ENCODE data around the gene NOL3. TPM values are rescaled to one million over a fixed set of nuclear protein-coding genes. Genes with fewer than 3 reads are reported as not detected.

NOL3 gene
- total and polyA plus RNA-seq, 9 of the 15 experiments (the other 6 are each of a cell fraction or from before 2014, with no cell fraction given) = 0.45 to 14.0 (median 5.4) TPM

DNA sequence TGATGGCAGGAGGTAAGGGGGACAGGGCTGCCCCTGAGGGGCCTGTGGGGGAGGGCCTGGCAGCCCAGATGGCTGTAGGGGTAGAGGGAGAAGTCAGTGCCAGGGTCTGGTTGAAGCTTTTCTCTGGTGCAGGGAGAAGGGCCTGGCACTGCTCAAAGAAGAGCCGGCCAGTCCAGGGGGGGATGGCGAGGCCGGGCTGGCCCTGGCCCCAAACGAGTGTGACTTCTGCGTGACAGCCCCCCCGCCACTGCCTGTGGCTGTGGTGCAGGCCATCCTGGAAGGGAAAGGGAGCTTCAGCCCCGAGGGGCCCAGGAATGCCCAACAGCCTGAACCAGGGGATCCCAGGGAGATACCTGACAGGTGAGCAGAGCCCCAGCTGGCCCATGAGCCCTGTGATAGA lies 2.8 kb upstream of the NOL3 start:
- no peaks in the 10 kb centered on the region for H3K9me3 ChIP-seq (replicated peaks; ENCODE audit: control insufficient read depth, insufficient read depth, low read depth, low read length)
- H4K20me1 ChIP-seq (replicated peaks; ENCODE audit: control insufficient read depth, insufficient read depth, low read length) = no peaks in the 10 kb centered on the region
- in situ Hi-C loops (cut with MboI) = loop anchor here (25.0 kb wide), 1 partner anchor 205 kb away; the partner anchor contains the start of gene CES3
- BruUV-seq (replicated peaks) = no TSS peak
- H2AFZ ChIP-seq (ENCODE audit: low read depth, low read length) = no peak overlapping the region
- intact Hi-C loops (cut with micrococcal nuclease) = no loop called here
- no peak overlapping the region for H3K4me3 ChIP-seq
- peaks cover 11% of the 10 kb centered on the region; the same call in 2 of the 3 replicates for H3K36me3 ChIP-seq (ENCODE audit: control insufficient read depth, insufficient read depth, low read length)
- ChIA-PET CTCF (ENCODE audit: low intra/inter-chr PET ratio) (no interaction called here), POLR2A (no interaction called here)
- H3K27ac ChIP-seq (ENCODE audit: extremely low read depth, low read depth, low read length) = no peak overlapping the region
- DNase-seq (ENCODE audit: extremely low read depth in 1 of 4, low spot score in 3 of 4) = no peak
- no peak for ATAC-seq
- no peaks in the 10 kb centered on the region for H3K9me1 ChIP-seq (ENCODE audit: control insufficient read depth, insufficient read depth, low read length)
- H3K27me3 ChIP-seq (ENCODE audit: control insufficient read depth in 2 of 2, insufficient read depth in 2 of 2, low read length in 2 of 2) = no peaks in the 10 kb centered on the region
- no peaks in the 10 kb centered on the region; the same call in 2 of the 3 replicates for H3K79me2 ChIP-seq (ENCODE audit: control insufficient read depth, insufficient read depth, low read length)
- 0 out of 2 replicates have a peak, but pooled peaks have one; percentile 15 for TF ChIP-seq POLR2G (IDR thresholded peaks at IDR 0.05; ENCODE audit: low read depth, low read length)
- TF ChIP-seq, protein P1, sequence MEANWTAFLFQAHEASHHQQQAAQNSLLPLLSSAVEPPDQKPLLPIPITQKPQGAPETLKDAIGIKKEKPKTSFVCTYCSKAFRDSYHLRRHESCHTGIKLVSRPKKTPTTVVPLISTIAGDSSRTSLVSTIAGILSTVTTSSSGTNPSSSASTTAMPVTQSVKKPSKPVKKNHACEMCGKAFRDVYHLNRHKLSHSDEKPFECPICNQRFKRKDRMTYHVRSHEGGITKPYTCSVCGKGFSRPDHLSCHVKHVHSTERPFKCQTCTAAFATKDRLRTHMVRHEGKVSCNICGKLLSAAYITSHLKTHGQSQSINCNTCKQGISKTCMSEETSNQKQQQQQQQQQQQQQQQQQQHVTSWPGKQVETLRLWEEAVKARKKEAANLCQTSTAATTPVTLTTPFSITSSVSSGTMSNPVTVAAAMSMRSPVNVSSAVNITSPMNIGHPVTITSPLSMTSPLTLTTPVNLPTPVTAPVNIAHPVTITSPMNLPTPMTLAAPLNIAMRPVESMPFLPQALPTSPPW (CRISPR knock-in tag; IDR thresholded peaks at IDR 0.05) = no peak
- H3K9ac ChIP-seq (ENCODE audit: insufficient read depth in 1 of 2, low read depth in 2 of 2, low read length in 2 of 2) = 0 out of 4 replicates have a peak overlapping the region, but pooled peaks of 1 of the 2 experiments have one; percentile 14
- H3K4me1 ChIP-seq (replicated peaks in 1 of 2; ENCODE audit: control insufficient read depth in 2 of 2, insufficient read depth in 2 of 2, low read length in 2 of 2) = peaks cover 28 to 78% of the 10 kb centered on the region in 2 experiments
- no peak overlapping the region for H3K4me2 ChIP-seq (ENCODE audit: insufficient read depth, low read length)
- 77% methylated on average over 6 of the region's 7 CpGs for WGBS (ENCODE audit: insufficient coverage, low coverage, missing lambda C conversion rate)
- no peak for FAIRE-seq

DNA sequence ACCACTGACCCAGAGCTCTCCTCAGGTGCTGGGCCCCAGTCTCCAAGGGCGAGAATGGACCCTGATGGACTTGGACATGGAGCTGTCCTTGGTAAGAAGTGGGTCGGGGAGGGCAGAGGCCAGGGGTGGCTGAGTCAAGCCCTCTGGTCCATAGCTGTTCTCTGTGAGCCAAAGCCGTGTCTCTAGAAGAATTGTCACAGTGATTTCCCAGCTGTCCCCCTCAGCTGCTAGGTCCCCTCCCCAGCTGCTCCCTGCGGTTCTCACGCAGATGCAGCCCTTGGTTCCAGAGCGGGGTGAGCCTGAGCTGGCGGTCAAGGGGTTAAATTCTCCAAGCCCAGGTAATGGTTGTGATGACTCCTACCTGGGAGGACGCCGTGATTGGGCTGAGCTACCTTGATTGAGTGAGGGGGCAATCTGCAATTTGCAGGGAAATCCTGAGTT lies 1.3 kb upstream of the NOL3 start:
- POLR2A ChIA-PET = interaction anchor here (0.6 to 1.2 kb wide), 3 partner anchors 8 to 204 kb away, joined by 3 to 4 read pairs (median 3); no protein-coding TSS in a partner anchor
- Histone ChIP-seq H3K27ac (ENCODE audit: extremely low read depth, low read depth, low read length) (no peak overlapping the region), H3K79me2 (ENCODE audit: control insufficient read depth, insufficient read depth, low read length) (no peaks in the 10 kb centered on the region; the same call in 2 of the 3 replicates), H3K4me3 (no peak overlapping the region), H3K9ac (ENCODE audit: insufficient read depth in 1 of 2, low read depth in 2 of 2, low read length in 2 of 2) (peak overlapping the region in 1 of 2 experiments; percentile 79; a peak in 1 of 4 replicates), H3K4me2 (ENCODE audit: insufficient read depth, low read length) (peak overlapping the region; percentile 92; the same call in 1 of the 2 replicates), H3K36me3 (ENCODE audit: control insufficient read depth, insufficient read depth, low read length) (peaks cover 8% of the 10 kb centered on the region; the same call in 2 of the 3 replicates), H2AFZ (ENCODE audit: low read depth, low read length) (no peak overlapping the region), H3K9me1 (ENCODE audit: control insufficient read depth, insufficient read depth, low read length) (no peaks in the 10 kb centered on the region), H3K27me3 (ENCODE audit: control insufficient read depth in 2 of 2, insufficient read depth in 2 of 2, low read length in 2 of 2) (no peaks in the 10 kb centered on the region), H3K9me3 (replicated peaks; ENCODE audit: control insufficient read depth, insufficient read depth, low read depth, low read length) (no peaks in the 10 kb centered on the region), H4K20me1 (replicated peaks; ENCODE audit: control insufficient read depth, insufficient read depth, low read length) (no peaks in the 10 kb centered on the region), H3K4me1 (replicated peaks in 1 of 2; ENCODE audit: control insufficient read depth in 2 of 2, insufficient read depth in 2 of 2, low read length in 2 of 2) (peaks cover 28 to 68% of the 10 kb centered on the region in 2 experiments)
- CTCF ChIA-PET (ENCODE audit: low intra/inter-chr PET ratio) = interaction anchor here (0.9 kb wide), 1 partner anchor 191 kb away, joined by 3 read pairs; no protein-coding TSS in a partner anchor
- WGBS (ENCODE audit: insufficient coverage, low coverage, missing lambda C conversion rate) = 66% methylated on average over 9 of the region's 9 CpGs
- in situ Hi-C loops (cut with MboI) (loop anchor here (25.0 kb wide), 1 partner anchor 207 kb away; the partner anchor contains the start of gene CES3), intact Hi-C loops (cut with micrococcal nuclease) (no loop called here)
- no TSS peak for BruUV-seq (replicated peaks)
- DNase-seq (ENCODE audit: extremely low read depth in 1 of 4, low spot score in 3 of 4) (no peak), ATAC-seq (no peak), FAIRE-seq (no peak)
- TF ChIP-seq, protein P2, sequence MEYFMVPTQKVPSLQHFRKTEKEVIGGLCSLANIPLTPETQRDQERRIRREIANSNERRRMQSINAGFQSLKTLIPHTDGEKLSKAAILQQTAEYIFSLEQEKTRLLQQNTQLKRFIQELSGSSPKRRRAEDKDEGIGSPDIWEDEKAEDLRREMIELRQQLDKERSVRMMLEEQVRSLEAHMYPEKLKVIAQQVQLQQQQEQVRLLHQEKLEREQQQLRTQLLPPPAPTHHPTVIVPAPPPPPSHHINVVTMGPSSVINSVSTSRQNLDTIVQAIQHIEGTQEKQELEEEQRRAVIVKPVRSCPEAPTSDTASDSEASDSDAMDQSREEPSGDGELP (CRISPR knock-in tag; IDR thresholded peaks at IDR 0.05; ENCODE audit: borderline replicate concordance) = no peak
